Neuronal stem cell (in vitro differentiated cells): ENCODE results near the gene ANKRD13B.

Experiments
- DNase-seq: peaks from one replicate; pipeline ENCODE4 v3.0.0-alpha.2; 2013; ENCODE audit warnings: low spot score
- H2AFZ ChIP-seq: one replicate; pipeline ENCODE4 v1.6.1; 2013; ENCODE audit warnings: mild to moderate bottlenecking, low read length, inconsistent platforms
- H2AK5ac ChIP-seq: 2 replicates; pipeline ENCODE4 v1.6.1; 2013; ENCODE audit warnings: low read depth, mild to moderate bottlenecking, inconsistent platforms, low read length, moderate library complexity, mixed read lengths
- H2BK120ac ChIP-seq: 2 replicates; pipeline ENCODE4 v1.6.1; 2013; ENCODE audit warnings: low read depth, mild to moderate bottlenecking, inconsistent platforms, low read length, moderate library complexity, mixed read lengths
- H2BK12ac ChIP-seq: one replicate; pipeline ENCODE4 v1.6.1; 2013; ENCODE audit warnings: low read length, inconsistent platforms
- H2BK15ac ChIP-seq: 2 replicates; pipeline ENCODE4 v1.6.1; 2013; ENCODE audit warnings: mild to moderate bottlenecking, low read length, inconsistent platforms, mixed read lengths
- H2BK5ac ChIP-seq: one replicate; pipeline ENCODE4 v1.6.1; 2013; ENCODE audit warnings: inconsistent platforms, mild to moderate bottlenecking, low read length, moderate library complexity
- H3K14ac ChIP-seq: one replicate; pipeline ENCODE4 v1.6.1; 2013; ENCODE audit warnings: low read length, inconsistent platforms
- H3K18ac ChIP-seq: 2 replicates; pipeline ENCODE4 v1.6.1; 2013; ENCODE audit warnings: low read length, inconsistent platforms
- H3K23ac ChIP-seq: 2 replicates; pipeline ENCODE4 v1.6.1; 2013; ENCODE audit warnings: low read depth, mild to moderate bottlenecking, mixed read lengths, low read length, inconsistent platforms; ENCODE audit not compliant: poor library complexity
- H3K27ac ChIP-seq: replicated peaks from 3 replicates; pipeline ENCODE4 v1.5.1; 2013; ENCODE audit warnings: low read length, inconsistent platforms
- H3K27me3 ChIP-seq, 3 experiments: 2 replicates each; pipeline ENCODE4 v1.6.1; 2013; ENCODE audit warnings: low read length in 3 of 3, mild to moderate bottlenecking in 2 of 3, inconsistent platforms in 1 of 3, low read depth in 1 of 3, mixed read lengths in 1 of 3, moderate library complexity in 1 of 3; ENCODE audit not compliant: control insufficient read depth in 3 of 3, insufficient read depth in 3 of 3
- H3K36me3 ChIP-seq, 2 donors: replicated peaks in 1 of 2; 2 replicates each; pipeline ENCODE4 v1.6.1; 2013; ENCODE audit warnings: low read length in 2 of 2; ENCODE audit not compliant: control insufficient read depth in 2 of 2, insufficient read depth in 2 of 2
- H3K4ac ChIP-seq: 2 replicates; pipeline ENCODE4 v1.6.1; 2013; ENCODE audit warnings: inconsistent platforms, mild to moderate bottlenecking, low read length, moderate library complexity
- H3K4me1 ChIP-seq, 2 donors: 1 replicate in 1 of 2; 2 replicates in 1 of 2; pipeline ENCODE4 v1.6.1; 2013; ENCODE audit warnings: low read length in 2 of 2, low read depth in 1 of 2; ENCODE audit not compliant: control insufficient read depth in 2 of 2, insufficient read depth in 1 of 2
- H3K4me2 ChIP-seq: one replicate; pipeline ENCODE4 v1.6.1; 2013; ENCODE audit warnings: mild to moderate bottlenecking, low read length, inconsistent platforms; ENCODE audit not compliant: insufficient read depth, poor library complexity, severe bottlenecking
- H3K4me3 ChIP-seq, 2 donors: 2 replicates each; pipeline ENCODE4 v1.5.1; 2013; ENCODE audit warnings: low read length in 2 of 2, mild to moderate bottlenecking in 2 of 2, inconsistent platforms in 1 of 2, moderate library complexity in 1 of 2
- H3K79me1 ChIP-seq: one replicate; pipeline ENCODE4 v1.6.1; 2013; ENCODE audit warnings: low read depth, mild to moderate bottlenecking, inconsistent platforms, low read length, moderate library complexity
- H3K9ac ChIP-seq: one replicate; pipeline ENCODE4 v1.6.1; 2013; ENCODE audit warnings: mild to moderate bottlenecking, low read depth, low read length, inconsistent platforms; ENCODE audit not compliant: poor library complexity
- H3K9me3 ChIP-seq, 2 donors: replicated peaks in 1 of 2; 2 replicates each; pipeline versions ENCODE3 to v1.6.1; 2013; ENCODE audit warnings: low read length in 2 of 2, mild to moderate bottlenecking in 2 of 2, inconsistent platforms in 1 of 2, low read depth in 1 of 2, mixed read lengths in 1 of 2, moderate library complexity in 1 of 2; ENCODE audit not compliant: control insufficient read depth in 2 of 2, insufficient read depth in 1 of 2
- H4K8ac ChIP-seq: one replicate; pipeline ENCODE4 v1.6.1; 2013; ENCODE audit warnings: low read depth, mild to moderate bottlenecking, inconsistent platforms, low read length, moderate library complexity
- H4K91ac ChIP-seq: one replicate; pipeline ENCODE4 v1.6.1; 2013; ENCODE audit warnings: low read length, low read depth, mild to moderate bottlenecking, inconsistent platforms; ENCODE audit not compliant: poor library complexity
- WGBS, 2 donors: extraction: QIAGEN DNeasy Blood & Tissue Kit; methylation state at CpG; one replicate each; pipeline ENCODE4 v1.1.7; 2013; ENCODE audit warnings: missing lambda C conversion rate in 2 of 2, mixed read lengths in 1 of 2; ENCODE audit not compliant: insufficient read length in 2 of 2, insufficient replicate concordance in 1 of 2; ENCODE audit errors: extremely low coverage in 2 of 2; 5-methylcytosine and 5-hydroxymethylcytosine counted together

ANKRD13B gene

DNA sequence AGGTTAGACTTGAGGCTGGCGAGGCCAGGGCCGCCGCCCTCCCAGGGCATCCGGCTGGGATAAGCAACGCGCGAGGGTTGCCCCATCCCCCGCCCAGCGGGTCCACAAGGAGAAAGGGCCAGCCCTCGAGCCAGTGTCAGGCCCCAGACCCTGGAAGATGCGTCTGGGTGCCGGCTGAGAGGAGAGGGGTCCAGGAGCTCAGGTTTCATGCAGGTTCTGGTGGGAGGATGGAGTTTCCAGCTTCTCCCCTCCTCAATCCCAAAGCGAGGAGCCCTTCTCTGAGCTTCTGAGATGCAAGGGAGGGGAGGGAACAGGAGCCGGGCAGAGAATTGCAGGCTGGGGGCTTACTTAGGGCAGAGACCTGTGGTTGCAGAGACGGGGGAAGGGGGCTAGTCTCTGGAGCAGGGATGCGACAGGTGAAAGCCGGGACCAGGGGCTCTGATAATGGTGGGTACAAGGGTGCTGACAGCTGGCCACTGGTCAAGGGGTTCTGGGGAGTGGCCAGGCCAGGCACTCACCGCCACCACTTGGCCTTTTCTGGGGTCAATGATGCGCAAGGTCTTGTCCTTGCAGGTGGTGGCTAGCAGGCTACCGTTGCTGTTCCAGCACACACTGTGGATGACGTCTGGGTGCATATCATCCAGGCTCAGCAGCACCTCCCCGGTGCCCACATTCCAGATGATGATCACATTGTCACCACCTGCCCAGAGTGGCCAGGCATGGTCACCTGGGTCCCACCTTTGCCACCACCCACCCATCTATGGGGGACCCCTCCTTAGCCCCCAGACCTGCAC is 25.5 kb downstream of the ANKRD13B start:
- no peak overlapping the region for H4K8ac ChIP-seq
- peak overlapping the region; percentile 87 for H3K18ac ChIP-seq
- H3K27ac ChIP-seq: no peak overlapping the region
- H3K4ac ChIP-seq: no peak overlapping the region
- no peak overlapping the region for H2BK15ac ChIP-seq
- H3K4me1 ChIP-seq: peaks cover 9 to 37% of the 10 kb centered on the region in 2 donors
- no peak overlapping the region for H3K14ac ChIP-seq
- no peak for DNase-seq
- peak overlapping the region in 1 of 2 donors; percentile 22 for H3K4me3 ChIP-seq
- no peaks in the 10 kb centered on the region for H3K79me1 ChIP-seq
- H3K23ac ChIP-seq: no peak overlapping the region
- H3K9ac ChIP-seq: peak overlapping the region; percentile 73
- H2AK5ac ChIP-seq: peak overlapping the region; percentile 44
- H3K9me3 ChIP-seq: peaks cover 0 to 12% of the 10 kb centered on the region in 2 donors
- H2BK120ac ChIP-seq: no peak overlapping the region
- no peak overlapping the region for H4K91ac ChIP-seq
- no CpG with 5 or more reads among the region's 22 CpGs for WGBS, 2 donors
- H2BK12ac ChIP-seq: peak overlapping the region; percentile 12
- H3K27me3 ChIP-seq: peaks cover 13 to 52% (median 16%) of the 10 kb centered on the region in 3 experiments
- H3K4me2 ChIP-seq: peak overlapping the region; percentile 78
- no peak overlapping the region for H2AFZ ChIP-seq
- no peak overlapping the region for H2BK5ac ChIP-seq
- peaks cover 0 to 4% of the 10 kb centered on the region in 2 donors for H3K36me3 ChIP-seq

DNA sequence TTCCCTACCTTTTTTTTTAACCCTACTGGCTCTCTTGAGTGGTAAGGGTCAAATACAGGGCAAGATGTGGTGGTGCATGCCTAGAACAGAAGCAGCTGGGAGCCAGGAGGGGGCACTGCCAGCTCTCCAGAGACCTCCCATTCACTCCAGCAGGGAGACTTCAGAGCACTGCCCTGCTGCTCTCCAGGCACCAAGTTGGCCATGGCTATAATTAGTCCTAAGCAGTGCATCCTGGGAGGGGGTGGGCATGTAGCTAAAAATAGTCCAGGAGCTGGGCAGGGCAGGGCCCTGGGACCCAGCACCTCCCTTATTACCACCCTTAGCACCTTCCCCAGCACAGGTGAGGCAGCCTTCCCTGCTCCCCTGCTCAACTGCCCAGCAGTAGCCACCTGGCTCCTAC is 26.3 kb downstream of the ANKRD13B start:
- Histone ChIP-seq H4K91ac (no peak overlapping the region), H2BK12ac (no peak overlapping the region), H2BK5ac (no peak overlapping the region), H2AFZ (no peak overlapping the region), H3K9ac (no peak overlapping the region), H3K23ac (no peak overlapping the region), H3K18ac (peak overlapping the region; percentile 0), H3K14ac (no peak overlapping the region), H3K79me1 (no peaks in the 10 kb centered on the region), H3K27ac (no peak overlapping the region), H3K4me3 (no peak overlapping the region), H3K4me2 (no peak overlapping the region), H2BK120ac (no peak overlapping the region), H2AK5ac (no peak overlapping the region), H3K27me3 (peaks cover 13 to 52% (median 16%) of the 10 kb centered on the region in 3 experiments), H3K36me3 (peaks cover 0 to 4% of the 10 kb centered on the region in 2 donors), H3K9me3 (peaks cover 0 to 12% of the 10 kb centered on the region in 2 donors), H3K4ac (no peak overlapping the region), H4K8ac (no peak overlapping the region), H2BK15ac (no peak overlapping the region), H3K4me1 (peaks cover 10 to 31% of the 10 kb centered on the region in 2 donors)
- DNase-seq: no peak

DNA sequence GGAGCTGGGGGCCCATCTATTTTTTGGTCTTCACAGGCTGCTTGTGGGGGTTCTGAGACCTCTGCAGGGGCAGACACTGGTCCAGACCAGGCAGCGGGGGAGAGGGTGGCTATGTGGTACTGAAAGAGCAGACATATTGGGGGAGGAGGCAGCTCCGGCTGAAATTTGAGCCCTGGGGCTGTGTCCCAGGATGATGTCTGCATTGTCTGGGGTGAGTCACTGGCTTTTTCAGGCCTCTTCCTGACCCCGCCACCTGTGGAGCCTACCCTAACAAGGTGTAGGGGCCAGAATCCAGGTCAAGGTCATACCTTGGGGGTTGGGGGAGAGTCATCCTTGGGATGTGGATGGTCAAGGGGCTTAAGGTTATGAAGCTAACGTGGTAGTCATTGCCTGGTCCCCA is 27.3 kb downstream of the ANKRD13B start:
- DNase-seq: no peak
- Histone ChIP-seq H3K79me1 (no peaks in the 10 kb centered on the region), H2BK5ac (no peak overlapping the region), H3K9ac (no peak overlapping the region), H2BK120ac (no peak overlapping the region), H2BK15ac (no peak overlapping the region), H3K27ac (no peak overlapping the region), H3K27me3 (peaks cover 13 to 52% (median 16%) of the 10 kb centered on the region in 3 experiments), H3K23ac (no peak overlapping the region), H3K4me2 (no peak overlapping the region), H3K4ac (no peak overlapping the region), H4K8ac (no peak overlapping the region), H3K36me3 (peaks cover 0 to 1% of the 10 kb centered on the region in 2 donors), H4K91ac (no peak overlapping the region), H3K18ac (no peak overlapping the region), H3K9me3 (peaks cover 0 to 9% of the 10 kb centered on the region in 2 donors), H3K14ac (no peak overlapping the region), H3K4me1 (peaks cover 10 to 22% of the 10 kb centered on the region in 2 donors), H2AK5ac (no peak overlapping the region), H2BK12ac (no peak overlapping the region), H3K4me3 (no peak overlapping the region), H2AFZ (no peak overlapping the region)
- no CpG with 5 or more reads among the region's 4 CpGs for WGBS, 2 donors

- DNase-seq: no peak
- Histone ChIP-seq H2AK5ac (peak overlapping the region; percentile 81), H3K9ac (no peak overlapping the region), H4K8ac (no peak overlapping the region), H3K27ac (no peak overlapping the region), H3K9me3 (peaks cover 0 to 8% of the 10 kb centered on the region in 2 donors), H3K36me3 (no peaks in the 10 kb centered on the region), H3K27me3 (peaks cover 13 to 48% (median 15%) of the 10 kb centered on the region in 3 experiments), H3K4me2 (no peak overlapping the region), H2BK12ac (no peak overlapping the region), H2AFZ (no peak overlapping the region), H3K23ac (peak overlapping the region; percentile 45), H3K14ac (no peak overlapping the region), H3K4me1 (peaks cover 10 to 22% of the 10 kb centered on the region in 2 donors), H3K18ac (no peak overlapping the region), H2BK120ac (no peak overlapping the region), H4K91ac (no peak overlapping the region), H3K79me1 (no peaks in the 10 kb centered on the region), H3K4me3 (no peak overlapping the region), H3K4ac (no peak overlapping the region), H2BK5ac (no peak overlapping the region), H2BK15ac (no peak overlapping the region)
- no CpG with 5 or more reads among the region's 12 CpGs for WGBS, 2 donors
These were observed 28.0 kb downstream of the ANKRD13B start for GRCh38 chr17:29620779-29621500.
